ENCODE results near the gene RHEBL1.
"Not testable (repeated sequence)": the region's sequence is repeated elsewhere in the genome, so short reads cannot be mapped to it uniquely, and the experiment has no call there.

GRCh38 chr12:49061916-49062315, 7.9 kb downstream of the RHEBL1 start:
- TF ChIP-seq CTCF, POLR2A, POLR2AphosphoS5, EP300 (IDR thresholded peaks at IDR 0.05): not testable (repeated sequence)

Data from suprapubic skin (tissue), 4 donors.